T-cell (primary cell): ENCODE measurements around the gene PCDHGA8. TPM values are rescaled to one million over a fixed set of nuclear protein-coding genes. Genes with fewer than 3 reads are reported as not detected.
"Not testable (repeated sequence)": the region's sequence is repeated elsewhere in the genome, so short reads cannot be mapped to it uniquely, and the experiment has no call there.

Experiments
- ATAC-seq, 4 experiments: fragments of 200-7000 bp in 3 of 4; fragments of 150-1000 bp in 1 of 4; cut with Tn5 transposase; replicated peaks in 1 of 4; 1 replicate in 3 of 4; 2 replicates in 1 of 4; pipeline ENCODE4 v1.10.0; 2021; ENCODE audit warnings: moderate library complexity in 3 of 4, mild to moderate bottlenecking in 2 of 4, moderate number of reproducible peaks in 1 of 4
- CTCF ChIA-PET, 2 donors: fragments of 300-600 bp; sonication (Branson Sonifier 250); formaldehyde crosslinking; loops; one replicate each; lab custom pipeline; 2022; ENCODE audit warnings: antibody characterized with exemption in 2 of 2; lab: Charles Lee
- POLR2A ChIA-PET, 2 donors: fragments of 300-600 bp; sonication (Branson Sonifier 250); formaldehyde crosslinking; loops; one replicate each; lab custom pipeline; 2022; ENCODE audit warnings: antibody characterized with exemption in 2 of 2; lab: Charles Lee
- DNase-seq, 35 experiments: peaks; one replicate each; pipeline versions ENCODE4 v3.0.0 to v3.0.0-alpha.2; 2013 to 2023
- H3K27ac ChIP-seq: one replicate; pipeline ENCODE4 v1.5.1; 2013; ENCODE audit warnings: low read length
- H3K27me3 ChIP-seq, 2 experiments: replicated peaks in 1 of 2; 1 replicate in 1 of 2; 2 replicates in 1 of 2; pipeline versions ENCODE4 v1.6.1 to v1.7.0; 2013; ENCODE audit warnings: low read length in 1 of 2, mixed read lengths in 1 of 2; ENCODE audit not compliant: control insufficient read depth in 2 of 2, insufficient read depth in 2 of 2; ENCODE audit errors: extremely low read depth in 1 of 2
- H3K36me3 ChIP-seq, 2 donors: 1 replicate in 1 of 2; 2 replicates in 1 of 2; pipeline versions ENCODE4 v1.6.1 to v1.7.0; 2013; ENCODE audit warnings: low read length in 1 of 2; ENCODE audit not compliant: control insufficient read depth in 2 of 2, insufficient read depth in 1 of 2; ENCODE audit errors: extremely low read depth in 1 of 2
- H3K4me1 ChIP-seq, 2 experiments: 1 replicate in 1 of 2; 2 replicates in 1 of 2; pipeline versions ENCODE4 v1.6.1 to v1.7.0; 2013; ENCODE audit warnings: low read length in 2 of 2, mixed read lengths in 1 of 2; ENCODE audit not compliant: insufficient read depth in 2 of 2, control insufficient read depth in 1 of 2; ENCODE audit errors: extremely low read depth in 1 of 2
- H3K4me3 ChIP-seq, 2 donors: 1 replicate in 1 of 2; 2 replicates in 1 of 2; pipeline versions ENCODE4 v1.5.1 to v1.7.0; 2013; ENCODE audit warnings: mild to moderate bottlenecking in 2 of 2, low read length in 1 of 2, moderate library complexity in 1 of 2; ENCODE audit not compliant: control insufficient read depth in 1 of 2; ENCODE audit errors: extremely low read depth in 1 of 2
- H3K9me3 ChIP-seq: 2 replicates; pipeline ENCODE4 v1.7.0; 2013
- H3K27ac Mint-ChIP-seq, 2 donors: one replicate each; pipeline ENCODE4 v1.8.0; 2020 to 2021; ENCODE audit warnings: mild to moderate bottlenecking in 2 of 2, mixed read lengths in 2 of 2
- H3K27me3 Mint-ChIP-seq, 2 donors: one replicate each; pipeline ENCODE4 v1.8.0; 2021 to 2022; ENCODE audit warnings: mixed read lengths in 2 of 2
- H3K36me3 Mint-ChIP-seq: one replicate; pipeline ENCODE4 v1.8.0; 2021; ENCODE audit warnings: mixed read lengths
- H3K4me1 Mint-ChIP-seq, 3 donors: one replicate each; pipeline ENCODE4 v1.8.0; 2020 to 2022; ENCODE audit warnings: mixed read lengths in 3 of 3, mild to moderate bottlenecking in 1 of 3
- H3K4me3 Mint-ChIP-seq, 3 donors: one replicate each; pipeline ENCODE4 v1.8.0; 2020 to 2022; ENCODE audit warnings: mild to moderate bottlenecking in 3 of 3, mixed read lengths in 3 of 3, moderate library complexity in 3 of 3
- H3K9me3 Mint-ChIP-seq, 3 donors: one replicate each; pipeline ENCODE4 v1.8.0; 2020 to 2022; ENCODE audit warnings: mixed read lengths in 3 of 3
- WGBS: methylation state at CpG from one replicate; pipeline ENCODE4 v1.1.5; 2013; ENCODE audit warnings: missing lambda C conversion rate; ENCODE audit not compliant: insufficient coverage; 5-methylcytosine and 5-hydroxymethylcytosine counted together
- total RNA-seq, 35 experiments: library from RNA in 6 of 35; stranded (reverse) in 6 of 35; fragments of 120-200 nt in 1 of 35; gene quantifications; one replicate each; pipeline versions ENCODE4 v1.2.1 to v1.2.4 and lab custom pipeline; 2013 to 2026

PCDHGA8 gene
- total RNA-seq, 5 donors from 2014 or later (not counting 1 experiment from before 2014, with no cell fraction given), result 0.05 to 0.13 (median 0.09) TPM; not detected in 2

DNA sequence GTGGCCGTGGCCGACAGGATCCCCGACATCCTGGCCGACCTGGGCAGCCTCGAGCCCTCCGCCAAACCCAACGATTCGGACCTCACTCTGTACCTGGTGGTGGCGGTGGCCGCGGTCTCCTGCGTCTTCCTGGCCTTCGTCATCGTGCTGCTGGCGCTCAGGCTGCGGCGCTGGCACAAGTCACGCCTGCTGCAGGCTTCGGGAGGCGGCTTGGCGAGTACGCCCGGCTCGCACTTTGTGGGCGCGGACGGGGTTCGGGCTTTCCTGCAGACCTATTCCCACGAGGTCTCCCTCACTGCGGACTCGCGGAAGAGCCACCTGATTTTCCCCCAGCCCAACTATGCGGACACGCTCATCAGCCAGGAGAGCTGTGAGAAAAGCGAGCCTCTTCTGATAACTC, 46.4 kb upstream of the PCDHGA8 start:
- H3K27ac Mint-ChIP-seq, ATAC-seq, H3K36me3 ChIP-seq, H3K4me3 ChIP-seq, H3K4me1 Mint-ChIP-seq, POLR2A ChIA-PET, CTCF ChIA-PET, H3K4me3 Mint-ChIP-seq, H3K4me1 ChIP-seq, H3K9me3 ChIP-seq, H3K27ac ChIP-seq, DNase-seq: not testable (repeated sequence)
- H3K9me3 Mint-ChIP-seq, result peaks cover 12 to 36% (median 36%) of the 10 kb centered on the region in 3 donors
- H3K36me3 Mint-ChIP-seq, result peaks cover 15% of the 10 kb centered on the region
- H3K27me3 ChIP-seq, result peaks cover 8 to 43% of the 10 kb centered on the region in 2 experiments
- H3K27me3 Mint-ChIP-seq, result peaks cover 67 to 78% of the 10 kb centered on the region in 2 donors
- 57% methylated on average over 12 of the region's 35 CpGs for WGBS

DNA sequence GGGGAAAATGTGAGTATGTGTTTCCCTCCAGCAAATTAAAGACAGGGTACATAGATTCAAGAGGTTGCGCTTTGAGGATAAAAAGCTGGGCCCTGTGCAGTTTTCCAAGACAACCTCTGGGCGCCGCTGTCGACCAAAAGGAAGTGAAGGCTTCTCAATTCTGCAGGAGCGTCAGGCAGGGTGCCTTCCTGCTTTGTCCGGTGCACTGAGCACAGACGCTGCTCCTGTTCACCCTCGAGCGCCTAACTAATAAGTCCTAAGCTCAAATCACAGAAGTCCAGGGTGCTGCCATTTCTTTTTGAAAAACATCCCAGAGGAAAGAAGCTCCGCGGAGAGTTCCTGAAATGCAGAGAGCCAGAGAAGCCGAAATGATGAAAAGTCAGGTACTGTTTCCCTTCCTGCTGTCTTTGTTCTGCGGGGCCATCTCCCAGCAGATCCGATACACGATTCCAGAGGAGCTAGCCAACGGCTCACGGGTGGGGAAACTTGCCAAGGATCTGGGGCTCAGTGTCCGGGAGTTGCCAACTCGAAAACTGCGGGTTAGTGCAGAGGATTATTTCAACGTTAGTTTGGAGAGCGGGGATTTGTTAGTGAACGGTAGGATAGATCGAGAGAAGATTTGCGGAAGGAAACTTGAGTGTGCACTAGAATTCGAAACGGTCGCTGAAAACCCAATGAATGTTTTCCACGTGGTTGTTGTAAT, 42.4 kb upstream of the PCDHGA8 start, which contains the start of gene PCDHGB1:
PCDHGB1 (plus strand) TSS at position 183 of the 703 bp plus-strand sequence; CDS start at position 345, 162 bp downstream.
- peaks cover 65 to 72% of the 10 kb centered on the region in 2 donors for H3K27me3 Mint-ChIP-seq
- ATAC-seq (peak in 1 of 4 experiments; percentile 38), DNase-seq (peak in 16 of 35 experiments; percentile 11 to 47 (median 22))
- Histone ChIP-seq H3K27me3 (peaks cover 4 to 45% of the 10 kb centered on the region in 2 experiments), H3K4me3 (peak within 1 kb of the TSS in 1 of 2 donors; percentile 27), H3K36me3 (no peaks in the 10 kb centered on the region), H3K27ac (no peak within 1 kb of the TSS), H3K4me1 (peaks cover 0 to 7% of the 10 kb centered on the region in 2 experiments), H3K9me3 (no peaks in the 10 kb centered on the region)
- POLR2A ChIA-PET, result no interaction called here
- CTCF ChIA-PET, result interaction anchor here (0.8 to 1.4 kb wide), 3 partner anchors 200 to 214 kb away, joined by 3 read pairs; no protein-coding TSS in a partner anchor
- no peak within 1 kb of the TSS for H3K27ac Mint-ChIP-seq
- peaks cover 0 to 7% (median 3%) of the 10 kb centered on the region in 3 donors for H3K4me1 Mint-ChIP-seq
- 32% methylated on average over 26 of the region's 29 CpGs for WGBS
- H3K4me3 Mint-ChIP-seq, result peak within 1 kb of the TSS in 2 of 3 donors; percentile 25 to 54
- H3K9me3 Mint-ChIP-seq, result peaks cover 10 to 23% (median 21%) of the 10 kb centered on the region in 3 donors
- peaks cover 8% of the 10 kb centered on the region for H3K36me3 Mint-ChIP-seq

DNA sequence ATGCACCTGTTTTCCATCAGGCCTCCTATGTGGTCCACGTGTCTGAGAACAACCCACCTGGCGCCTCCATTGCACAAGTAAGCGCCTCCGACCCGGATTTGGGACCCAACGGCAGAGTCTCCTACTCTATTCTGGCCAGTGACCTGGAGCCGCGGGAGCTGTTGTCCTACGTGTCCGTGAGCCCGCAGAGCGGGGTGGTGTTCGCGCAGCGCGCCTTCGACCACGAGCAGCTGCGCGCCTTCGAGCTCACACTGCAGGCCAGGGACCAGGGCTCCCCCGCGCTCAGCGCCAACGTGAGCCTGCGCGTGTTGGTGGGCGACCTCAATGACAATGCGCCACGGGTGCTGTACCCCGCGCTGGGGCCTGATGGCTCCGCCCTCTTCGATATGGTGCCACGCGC, 40.8 kb upstream of the PCDHGA8 start:
- peaks cover 68 to 75% of the 10 kb centered on the region in 2 donors for H3K27me3 Mint-ChIP-seq
- 52% methylated on average over 21 of the region's 36 CpGs for WGBS
- peaks cover 4 to 52% of the 10 kb centered on the region in 2 experiments for H3K27me3 ChIP-seq

DNA sequence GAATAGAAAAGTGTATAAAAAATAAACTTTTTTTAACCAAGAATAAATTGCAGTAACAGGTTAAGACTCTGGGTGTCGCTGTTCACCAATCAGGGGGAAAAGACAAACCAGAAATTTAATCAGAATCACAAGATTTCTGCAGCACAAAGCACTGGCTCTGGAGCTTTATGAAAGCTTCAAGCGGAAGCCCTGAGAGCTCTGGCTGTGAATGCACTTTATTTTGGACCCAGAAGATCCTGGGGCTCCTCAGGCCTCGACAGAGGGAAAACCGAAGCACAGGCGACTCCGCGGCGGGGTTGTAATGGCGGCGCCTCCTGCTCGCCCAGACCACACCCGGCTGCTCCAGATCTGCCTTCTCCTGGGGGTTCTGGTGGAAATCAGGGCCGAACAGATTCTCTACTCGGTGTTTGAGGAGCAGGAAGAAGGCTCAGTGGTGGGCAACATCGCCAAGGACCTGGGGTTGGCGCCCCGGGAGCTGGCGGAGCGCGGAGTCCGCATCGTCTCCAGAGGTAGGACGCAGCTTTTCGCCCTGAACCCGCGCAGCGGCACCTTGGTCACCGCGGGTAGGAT, 37.4 kb upstream of the PCDHGA8 start, which contains the start of gene PCDHGA4:
PCDHGA4 (plus strand) TSS at position 122 of the 570 bp plus-strand sequence; CDS start at position 209, 87 bp downstream.
- H3K27ac ChIP-seq, result no peak within 1 kb of the TSS
- Mint-ChIP-seq H3K9me3 (peaks cover 19 to 33% (median 30%) of the 10 kb centered on the region in 3 donors), H3K4me1 (peaks cover 0 to 5% (median 4%) of the 10 kb centered on the region in 3 donors), H3K27me3 (peaks cover 69 to 81% of the 10 kb centered on the region in 2 donors), H3K27ac (no peak within 1 kb of the TSS), H3K36me3 (peaks cover 6% of the 10 kb centered on the region), H3K4me3 (peak within 1 kb of the TSS in 2 of 3 donors; percentile 47 to 49)
- H3K4me3 ChIP-seq, result peak within 1 kb of the TSS; percentile 13 to 49
- DNase-seq (peak in 1 of 35 experiments; percentile 27), ATAC-seq (no peak)
- 22% methylated on average over 29 of the region's 29 CpGs for WGBS
- peaks cover 0 to 7% of the 10 kb centered on the region in 2 experiments for H3K4me1 ChIP-seq
- ChIA-PET CTCF (interaction anchor here in 1 of 2 donors (1.0 kb wide), 2 partner anchors 25 to 209 kb away, joined by 3 to 8 read pairs; partner anchors contain the start of gene PCDHGA1), POLR2A (interaction anchor here (1.0 to 1.2 kb wide), 3 partner anchors 11 to 24 kb away, joined by 3 to 5 read pairs (median 3); partner anchors contain the start of genes PCDHGA1 (in 1 of the 2) and PCDHGB3 (in 1 of the 2))
- H3K9me3 ChIP-seq, result no peaks in the 10 kb centered on the region
- peaks cover 7 to 52% of the 10 kb centered on the region in 2 experiments for H3K27me3 ChIP-seq
- H3K36me3 ChIP-seq, result no peaks in the 10 kb centered on the region

More for the DNA sequence above, 40.8 kb upstream of the PCDHGA8 start:
- CTCF ChIA-PET, result interaction anchor here in 1 of 2 donors (1.4 kb wide), 1 partner anchor 212 kb away, joined by 3 read pairs; no protein-coding TSS in a partner anchor
- H3K36me3 Mint-ChIP-seq, result peaks cover 6% of the 10 kb centered on the region
- no peak overlapping the region for H3K4me3 ChIP-seq
- no peak for DNase-seq
- POLR2A ChIA-PET, result no interaction called here
- peaks cover 0 to 7% (median 3%) of the 10 kb centered on the region in 3 donors for H3K4me1 Mint-ChIP-seq
- H3K27ac Mint-ChIP-seq, result no peak overlapping the region
- no peaks in the 10 kb centered on the region for H3K36me3 ChIP-seq
- no peak overlapping the region for H3K27ac ChIP-seq
- H3K4me3 Mint-ChIP-seq, result no peak overlapping the region
- peaks cover 10 to 26% (median 25%) of the 10 kb centered on the region in 3 donors for H3K9me3 Mint-ChIP-seq
- ATAC-seq, result no peak
- peaks cover 0 to 9% of the 10 kb centered on the region in 2 experiments for H3K4me1 ChIP-seq
- no peaks in the 10 kb centered on the region for H3K9me3 ChIP-seq

DNA sequence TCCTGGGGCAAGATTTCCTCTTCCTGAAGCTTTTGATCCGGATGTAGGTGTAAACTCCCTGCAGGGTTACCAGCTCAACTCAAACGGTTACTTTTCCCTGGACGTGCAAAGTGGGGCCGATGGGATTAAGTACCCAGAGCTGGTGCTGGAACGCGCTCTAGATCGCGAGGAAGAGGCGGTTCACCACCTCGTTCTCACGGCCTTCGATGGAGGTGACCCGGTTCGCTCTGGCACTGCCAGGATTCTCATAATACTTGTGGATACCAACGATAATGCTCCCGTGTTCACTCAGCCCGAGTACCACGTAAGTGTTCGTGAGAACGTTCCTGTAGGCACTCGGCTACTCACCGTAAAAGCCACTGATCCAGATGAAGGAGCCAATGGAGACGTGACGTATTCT, 36.8 kb upstream of the PCDHGA8 start:
- Mint-ChIP-seq H3K9me3 (peaks cover 19 to 32% (median 29%) of the 10 kb centered on the region in 3 donors), H3K27me3 (peaks cover 67 to 81% of the 10 kb centered on the region in 2 donors), H3K4me3 (no peak overlapping the region), H3K36me3 (peaks cover 4% of the 10 kb centered on the region), H3K27ac (no peak overlapping the region), H3K4me1 (peaks cover 0 to 2% (median 0%) of the 10 kb centered on the region in 3 donors)
- Histone ChIP-seq H3K36me3 (no peaks in the 10 kb centered on the region), H3K4me1 (peaks cover 0 to 4% of the 10 kb centered on the region in 2 experiments), H3K4me3 (no peak overlapping the region), H3K27me3 (peaks cover 10 to 51% of the 10 kb centered on the region in 2 experiments), H3K27ac (no peak overlapping the region), H3K9me3 (no peaks in the 10 kb centered on the region)
- 63% methylated on average over 24 of the region's 24 CpGs for WGBS
- ChIA-PET CTCF (interaction anchor here in 1 of 2 donors (1.0 kb wide), 2 partner anchors 25 to 208 kb away, joined by 3 to 8 read pairs; partner anchors contain the start of gene PCDHGA1), POLR2A (interaction anchor here in 1 of 2 donors (1.0 kb wide), 2 partner anchors 11 to 25 kb away, joined by 3 to 5 read pairs; partner anchors contain the start of gene PCDHGA1)
- ATAC-seq, result no peak
- DNase-seq, result no peak
